Measurements from ENCODE around the gene ADAP1. TPM values are rescaled to one million over a fixed set of nuclear protein-coding genes. Genes with fewer than 3 reads are reported as not detected.

ADAP1 gene
- total and polyA plus RNA-seq, 2 of the 13 experiments (the other 11 are each of a cell fraction or from before 2014, with no cell fraction given) = 10.5 to 24.6 TPM

DNA sequence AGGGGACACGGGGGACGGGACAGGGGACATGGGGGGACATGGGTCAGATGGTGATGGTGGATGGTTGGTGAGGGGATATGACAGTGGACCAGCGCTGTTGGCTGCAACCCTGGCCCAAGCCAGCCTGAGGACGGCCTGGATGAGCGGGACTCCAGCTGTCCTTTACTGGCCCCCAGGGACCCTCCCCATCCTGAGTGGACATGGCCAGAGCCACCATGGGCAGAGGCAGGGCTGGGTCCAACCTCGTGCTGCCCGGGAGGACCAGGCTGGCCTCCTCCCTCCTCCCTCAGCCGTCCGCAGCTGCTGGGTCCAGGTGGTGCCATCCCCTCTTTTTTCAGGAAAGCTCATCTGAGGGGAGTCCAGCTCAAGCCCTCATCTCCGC is 47.7 kb downstream of the ADAP1 start:
- Histone ChIP-seq H3K4me1 (ENCODE audit: insufficient read depth, low read length) (peaks cover 4% of the 10 kb centered on the region), H4K20me1 (ENCODE audit: insufficient read depth, low read length) (no peaks in the 10 kb centered on the region), H3K79me2 (ENCODE audit: insufficient read depth, low read length) (no peaks in the 10 kb centered on the region), H3K9ac (ENCODE audit: insufficient read depth, low read depth, low read length) (no peak overlapping the region), H3K4me2 (ENCODE audit: low read depth, low read length) (no peak overlapping the region), H3K27me3 (ENCODE audit: control insufficient read depth in 1 of 2, insufficient read depth in 2 of 2, low read length in 2 of 2) (no peaks in the 10 kb centered on the region; a peak in 1 of 5 replicates), H3K9me3 (ENCODE audit: low read length) (no peaks in the 10 kb centered on the region), H3K36me3 (replicated peaks in 1 of 2; ENCODE audit: control insufficient read depth in 1 of 2, insufficient read depth in 2 of 2, low read length in 2 of 2) (no peaks in the 10 kb centered on the region), H2AFZ (ENCODE audit: low read length) (no peak overlapping the region), H3K27ac (ENCODE audit: extremely low read length, insufficient read depth, low read length) (no peak overlapping the region), H3K4me3 (replicated peaks in 1 of 3; ENCODE audit: insufficient read depth in 1 of 3, low read depth in 2 of 3, low read length in 3 of 3) (no peak overlapping the region)
- 81% methylated on average over 6 of the region's 10 CpGs for whole genome bisulfite sequencing (ENCODE audit: low lambda C conversion rate)
- no peak for FAIRE-seq
- in situ Hi-C loops (cut with HindIII; ENCODE audit: extremely low pct_ligation_motif_present, low pct_unique_long_range_greater_than_20kb) = no loop called here
- POLR2A ChIA-PET = no interaction called here
- ATAC-seq = no peak
- no peak for DNase-seq (ENCODE audit: low spot score)
- BruUV-seq (replicated peaks) = no TSS peak
- CTCF ChIA-PET (ENCODE audit: low intra/inter-chr PET ratio, low total read pairs) = no interaction called here
- TF ChIP-seq KDM3A (CRISPR knock-in tag; IDR thresholded peaks at IDR 0.05; ENCODE audit: low read depth) (no peak), ZSCAN12 (CRISPR knock-in tag; IDR thresholded peaks at IDR 0.05) (no peak), ELF1 (CRISPR knock-in tag; IDR thresholded peaks at IDR 0.05) (no peak)
- intact Hi-C loops (cut with micrococcal nuclease; ENCODE audit: unreplicated experiment) = loop anchor here (10.0 kb wide), 1 partner anchor 48 kb away; the partner anchor contains the start of gene ADAP1

DNA sequence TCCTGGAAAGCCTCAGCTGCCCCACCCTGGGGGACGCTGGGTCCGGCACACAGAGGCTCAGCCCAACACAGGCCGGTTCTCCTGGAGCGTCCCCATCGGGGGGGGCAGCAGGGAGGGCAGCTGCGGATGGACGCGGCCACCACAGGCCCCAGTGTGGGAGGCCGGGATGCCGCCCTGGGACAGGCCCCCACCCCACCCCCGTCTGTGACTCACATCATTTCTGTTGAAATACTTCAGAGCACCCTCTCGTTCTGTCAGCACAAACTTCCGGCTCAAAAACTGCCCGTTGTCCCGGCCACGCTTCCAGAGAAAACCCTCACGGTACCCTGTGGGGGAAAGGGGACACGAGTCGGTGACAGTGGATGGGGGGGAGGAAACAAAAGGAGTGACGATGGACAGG is 49.6 kb downstream of the ADAP1 start:
- FAIRE-seq = no peak
- Histone ChIP-seq H3K36me3 (replicated peaks in 1 of 2; ENCODE audit: control insufficient read depth in 1 of 2, insufficient read depth in 2 of 2, low read length in 2 of 2) (no peaks in the 10 kb centered on the region), H3K4me3 (replicated peaks in 1 of 3; ENCODE audit: insufficient read depth in 1 of 3, low read depth in 2 of 3, low read length in 3 of 3) (no peak overlapping the region), H3K4me1 (ENCODE audit: insufficient read depth, low read length) (peaks cover 16% of the 10 kb centered on the region), H3K9me3 (ENCODE audit: low read length) (no peaks in the 10 kb centered on the region), H3K4me2 (ENCODE audit: low read depth, low read length) (no peak overlapping the region), H3K27me3 (ENCODE audit: control insufficient read depth in 1 of 2, insufficient read depth in 2 of 2, low read length in 2 of 2) (no peaks in the 10 kb centered on the region; a peak in 1 of 5 replicates), H3K27ac (ENCODE audit: extremely low read length, insufficient read depth, low read length) (no peak overlapping the region), H4K20me1 (ENCODE audit: insufficient read depth, low read length) (no peaks in the 10 kb centered on the region), H2AFZ (ENCODE audit: low read length) (no peak overlapping the region), H3K9ac (ENCODE audit: insufficient read depth, low read depth, low read length) (no peak overlapping the region), H3K79me2 (ENCODE audit: insufficient read depth, low read length) (no peaks in the 10 kb centered on the region)
- BruUV-seq (replicated peaks) = no TSS peak
- in situ Hi-C loops (cut with HindIII; ENCODE audit: extremely low pct_ligation_motif_present, low pct_unique_long_range_greater_than_20kb) = no loop called here
- CTCF ChIA-PET (ENCODE audit: low intra/inter-chr PET ratio, low total read pairs) = no interaction called here
- no peak for DNase-seq (ENCODE audit: low spot score)
- POLR2A ChIA-PET = no interaction called here
- no peak for ATAC-seq
- intact Hi-C loops (cut with micrococcal nuclease; ENCODE audit: unreplicated experiment) = loop anchor here (10.0 kb wide), 1 partner anchor 50 kb away; the partner anchor contains the start of gene ADAP1
- 77% methylated on average over 15 of the region's 20 CpGs for WGBS (ENCODE audit: low lambda C conversion rate)
- TF ChIP-seq ETV6 (CRISPR knock-in tag; conservative IDR thresholded peaks at IDR 0.05) (no peak), ZNF563 (CRISPR knock-in tag; IDR thresholded peaks at IDR 0.05) (no peak), RORA (CRISPR knock-in tag; IDR thresholded peaks at IDR 0.05) (no peak), HHEX (CRISPR knock-in tag; IDR thresholded peaks at IDR 0.05) (no peak)
- TF ChIP-seq, protein P1, sequence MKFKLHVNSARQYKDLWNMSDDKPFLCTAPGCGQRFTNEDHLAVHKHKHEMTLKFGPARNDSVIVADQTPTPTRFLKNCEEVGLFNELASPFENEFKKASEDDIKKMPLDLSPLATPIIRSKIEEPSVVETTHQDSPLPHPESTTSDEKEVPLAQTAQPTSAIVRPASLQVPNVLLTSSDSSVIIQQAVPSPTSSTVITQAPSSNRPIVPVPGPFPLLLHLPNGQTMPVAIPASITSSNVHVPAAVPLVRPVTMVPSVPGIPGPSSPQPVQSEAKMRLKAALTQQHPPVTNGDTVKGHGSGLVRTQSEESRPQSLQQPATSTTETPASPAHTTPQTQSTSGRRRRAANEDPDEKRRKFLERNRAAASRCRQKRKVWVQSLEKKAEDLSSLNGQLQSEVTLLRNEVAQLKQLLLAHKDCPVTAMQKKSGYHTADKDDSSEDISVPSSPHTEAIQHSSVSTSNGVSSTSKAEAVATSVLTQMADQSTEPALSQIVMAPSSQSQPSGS (CRISPR knock-in tag; IDR thresholded peaks at IDR 0.05) = no peak
- TF ChIP-seq, protein P2, sequence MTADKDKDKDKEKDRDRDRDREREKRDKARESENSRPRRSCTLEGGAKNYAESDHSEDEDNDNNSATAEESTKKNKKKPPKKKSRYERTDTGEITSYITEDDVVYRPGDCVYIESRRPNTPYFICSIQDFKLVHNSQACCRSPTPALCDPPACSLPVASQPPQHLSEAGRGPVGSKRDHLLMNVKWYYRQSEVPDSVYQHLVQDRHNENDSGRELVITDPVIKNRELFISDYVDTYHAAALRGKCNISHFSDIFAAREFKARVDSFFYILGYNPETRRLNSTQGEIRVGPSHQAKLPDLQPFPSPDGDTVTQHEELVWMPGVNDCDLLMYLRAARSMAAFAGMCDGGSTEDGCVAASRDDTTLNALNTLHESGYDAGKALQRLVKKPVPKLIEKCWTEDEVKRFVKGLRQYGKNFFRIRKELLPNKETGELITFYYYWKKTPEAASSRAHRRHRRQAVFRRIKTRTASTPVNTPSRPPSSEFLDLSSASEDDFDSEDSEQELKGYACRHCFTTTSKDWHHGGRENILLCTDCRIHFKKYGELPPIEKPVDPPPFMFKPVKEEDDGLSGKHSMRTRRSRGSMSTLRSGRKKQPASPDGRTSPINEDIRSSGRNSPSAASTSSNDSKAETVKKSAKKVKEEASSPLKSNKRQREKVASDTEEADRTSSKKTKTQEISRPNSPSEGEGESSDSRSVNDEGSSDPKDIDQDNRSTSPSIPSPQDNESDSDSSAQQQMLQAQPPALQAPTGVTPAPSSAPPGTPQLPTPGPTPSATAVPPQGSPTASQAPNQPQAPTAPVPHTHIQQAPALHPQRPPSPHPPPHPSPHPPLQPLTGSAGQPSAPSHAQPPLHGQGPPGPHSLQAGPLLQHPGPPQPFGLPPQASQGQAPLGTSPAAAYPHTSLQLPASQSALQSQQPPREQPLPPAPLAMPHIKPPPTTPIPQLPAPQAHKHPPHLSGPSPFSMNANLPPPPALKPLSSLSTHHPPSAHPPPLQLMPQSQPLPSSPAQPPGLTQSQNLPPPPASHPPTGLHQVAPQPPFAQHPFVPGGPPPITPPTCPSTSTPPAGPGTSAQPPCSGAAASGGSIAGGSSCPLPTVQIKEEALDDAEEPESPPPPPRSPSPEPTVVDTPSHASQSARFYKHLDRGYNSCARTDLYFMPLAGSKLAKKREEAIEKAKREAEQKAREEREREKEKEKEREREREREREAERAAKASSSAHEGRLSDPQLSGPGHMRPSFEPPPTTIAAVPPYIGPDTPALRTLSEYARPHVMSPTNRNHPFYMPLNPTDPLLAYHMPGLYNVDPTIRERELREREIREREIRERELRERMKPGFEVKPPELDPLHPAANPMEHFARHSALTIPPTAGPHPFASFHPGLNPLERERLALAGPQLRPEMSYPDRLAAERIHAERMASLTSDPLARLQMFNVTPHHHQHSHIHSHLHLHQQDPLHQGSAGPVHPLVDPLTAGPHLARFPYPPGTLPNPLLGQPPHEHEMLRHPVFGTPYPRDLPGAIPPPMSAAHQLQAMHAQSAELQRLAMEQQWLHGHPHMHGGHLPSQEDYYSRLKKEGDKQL (CRISPR knock-in tag; IDR thresholded peaks at IDR 0.05; ENCODE audit: low read depth) = no peak
- TF ChIP-seq, protein P3, sequence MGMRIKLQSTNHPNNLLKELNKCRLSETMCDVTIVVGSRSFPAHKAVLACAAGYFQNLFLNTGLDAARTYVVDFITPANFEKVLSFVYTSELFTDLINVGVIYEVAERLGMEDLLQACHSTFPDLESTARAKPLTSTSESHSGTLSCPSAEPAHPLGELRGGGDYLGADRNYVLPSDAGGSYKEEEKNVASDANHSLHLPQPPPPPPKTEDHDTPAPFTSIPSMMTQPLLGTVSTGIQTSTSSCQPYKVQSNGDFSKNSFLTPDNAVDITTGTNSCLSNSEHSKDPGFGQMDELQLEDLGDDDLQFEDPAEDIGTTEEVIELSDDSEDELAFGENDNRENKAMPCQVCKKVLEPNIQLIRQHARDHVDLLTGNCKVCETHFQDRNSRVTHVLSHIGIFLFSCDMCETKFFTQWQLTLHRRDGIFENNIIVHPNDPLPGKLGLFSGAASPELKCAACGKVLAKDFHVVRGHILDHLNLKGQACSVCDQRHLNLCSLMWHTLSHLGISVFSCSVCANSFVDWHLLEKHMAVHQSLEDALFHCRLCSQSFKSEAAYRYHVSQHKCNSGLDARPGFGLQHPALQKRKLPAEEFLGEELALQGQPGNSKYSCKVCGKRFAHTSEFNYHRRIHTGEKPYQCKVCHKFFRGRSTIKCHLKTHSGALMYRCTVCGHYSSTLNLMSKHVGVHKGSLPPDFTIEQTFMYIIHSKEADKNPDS (CRISPR knock-in tag; IDR thresholded peaks at IDR 0.05) = no peak
